A549 treated with RU486 at 1 μM for 4 hours (cell line): Measurements from ENCODE around the gene HIGD1B. TPM values are rescaled to one million over a fixed set of nuclear protein-coding genes. Genes with fewer than 3 reads are reported as not detected.

Experiments
- total RNA-seq: library from RNA; stranded (reverse); fragments of 200-300 nt; extraction: Qiagen RNA extraction; gene quantifications from 5 replicates; pipeline ENCODE4 v1.2.3, GENCODE V29; 2022; ENCODE audit warnings: low read depth

Gene HIGD1B
- not detected in 5 replicates for total RNA-seq

GRCh38 chr17:44847586-44847985 lies at the start of gene HIGD1B:
HIGD1B (plus strand) TSS chr17:44847883; CDS start chr17:44848153, 270 bp downstream.

GRCh38 chr17:44829523-44830358 lies 17.9 kb upstream of the HIGD1B start, which contains the start of gene GJC1:
GJC1 (minus strand) TSS chr17:44830287; CDS start chr17:44805817, 24,470 bp downstream.

GRCh38 chr17:44899074-44899782 lies 51.5 kb downstream of the HIGD1B start, which contains the start of gene EFTUD2:
EFTUD2 (minus strand) TSS chr17:44899445; CDS start chr17:44894521, 4,924 bp downstream.

Other genes with a start within 250 kb of the HIGD1B start
- gene MEIOC, start 191.4 kb upstream of the HIGD1B start, total RNA-seq, result 1.3 to 3.3 TPM (median 2.5 TPM) in 5 replicates
- gene CCDC43, start 158.1 kb upstream of the HIGD1B start, total RNA-seq, result 21.6 to 42.5 TPM (median 31.2 TPM) in 5 replicates
- gene DBF4B, start 139.2 kb upstream of the HIGD1B start, total RNA-seq, result 24.8 to 31.7 TPM (median 29.4 TPM) in 5 replicates
- gene ADAM11, start 88.9 kb upstream of the HIGD1B start, total RNA-seq, result 1.9 to 2.5 TPM (median 2.2 TPM) in 5 replicates
- gene GJC1, start 17.6 kb upstream of the HIGD1B start, total RNA-seq, result 31.8 to 39.3 TPM (median 36.7 TPM) in 5 replicates
- 140 to 187 TPM (median 159 TPM) in 5 replicates for gene EFTUD2, start 51.6 kb downstream of the HIGD1B start, total RNA-seq
- 0.29 to 1.3 TPM (median 0.61 TPM) in 5 replicates for gene GFAP, start 67.6 kb downstream of the HIGD1B start, total RNA-seq
- 27.9 to 41.2 TPM (median 36.3 TPM) in 5 replicates for gene KIF18B, start 99.9 kb downstream of the HIGD1B start, total RNA-seq
- gene C1QL1, start 120.4 kb downstream of the HIGD1B start, total RNA-seq, result 15.6 to 36.2 TPM (median 31.7 TPM) in 5 replicates
- 15.9 to 22.3 TPM (median 20.5 TPM) in 5 replicates for gene DCAKD, start 203.7 kb downstream of the HIGD1B start, total RNA-seq
- gene NMT1, start 213.4 kb downstream of the HIGD1B start, total RNA-seq, result 163 to 409 TPM (median 178 TPM) in 5 replicates